GM18867 (cell line): ENCODE results near the gene TRANK1.

ENCODE experiments used
- ATAC-seq: cut with Tn5 transposase; IDR thresholded peaks from one replicate; pipeline ENCODE4 v1.9.1; 2021; ENCODE audit warnings: mild to moderate bottlenecking, moderate library complexity; ENCODE audit not compliant: unreplicated experiment

Gene TRANK1

GRCh38 chr3:36862076-36862755 lies 82.6 kb downstream of the TRANK1 start:
- ATAC-seq = no peak

DNA sequence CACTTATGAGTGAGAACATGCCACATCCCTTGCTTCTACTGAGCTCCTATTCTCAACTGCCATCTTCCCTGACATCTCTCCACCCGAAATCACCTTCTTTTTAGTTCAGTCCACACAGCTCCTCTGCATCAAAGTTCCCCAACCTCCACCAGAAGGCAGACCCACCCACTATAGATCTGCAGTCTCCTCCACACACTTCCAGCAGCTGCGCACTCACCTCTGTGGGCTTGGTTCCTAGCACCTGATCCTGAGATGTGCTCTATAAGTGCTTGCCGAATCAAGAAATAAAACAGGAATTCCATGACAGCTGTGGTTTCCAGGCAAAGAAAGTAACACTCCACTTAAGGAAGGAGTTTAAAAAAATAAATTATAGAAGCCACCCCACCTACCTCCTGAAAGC lies 85.4 kb downstream of the TRANK1 start:
- ATAC-seq = no peak

- ATAC-seq = no peak
Observed at GRCh38 chr3:36852071-36852470, 92.8 kb downstream of the TRANK1 start.

DNA sequence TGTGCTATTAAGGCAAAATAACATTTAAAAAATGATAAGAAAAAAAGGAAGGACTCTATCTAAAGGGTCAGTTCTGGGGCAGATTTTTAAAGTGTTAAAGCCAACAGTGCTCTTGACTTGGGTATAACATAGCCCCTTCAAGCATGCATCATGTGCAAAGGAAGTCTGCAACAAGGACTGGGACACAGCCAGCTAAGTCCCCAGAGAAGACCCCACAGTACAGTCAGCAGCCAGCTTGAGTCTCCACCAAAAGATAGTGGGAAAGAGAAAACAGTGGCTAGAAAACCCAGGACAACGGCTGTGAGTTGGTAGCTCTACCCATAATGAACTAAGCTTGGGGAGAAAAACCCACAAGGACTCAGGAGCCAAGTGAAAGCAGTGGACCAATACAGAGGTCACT lies 94.1 kb downstream of the TRANK1 start:
- no peak for ATAC-seq

DNA sequence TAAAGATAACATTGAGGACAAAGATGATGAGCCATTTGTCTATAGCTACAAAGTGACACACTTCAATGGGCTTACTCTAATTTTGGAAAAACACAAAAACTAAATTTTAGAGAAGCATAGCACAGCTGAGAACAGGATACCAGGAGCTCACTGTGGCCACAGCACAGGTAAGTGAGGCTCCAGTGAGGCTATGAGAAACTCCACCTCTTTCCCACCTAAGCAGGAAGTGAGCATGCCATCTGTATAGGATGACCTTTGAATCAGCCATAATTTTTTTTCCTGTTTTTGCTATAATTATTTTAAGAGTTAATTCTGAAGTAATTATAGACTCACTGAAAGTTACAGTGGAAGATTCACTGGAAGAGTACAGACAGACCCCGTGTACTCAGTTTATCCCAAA lies 98.4 kb downstream of the TRANK1 start:
- no peak for ATAC-seq

DNA sequence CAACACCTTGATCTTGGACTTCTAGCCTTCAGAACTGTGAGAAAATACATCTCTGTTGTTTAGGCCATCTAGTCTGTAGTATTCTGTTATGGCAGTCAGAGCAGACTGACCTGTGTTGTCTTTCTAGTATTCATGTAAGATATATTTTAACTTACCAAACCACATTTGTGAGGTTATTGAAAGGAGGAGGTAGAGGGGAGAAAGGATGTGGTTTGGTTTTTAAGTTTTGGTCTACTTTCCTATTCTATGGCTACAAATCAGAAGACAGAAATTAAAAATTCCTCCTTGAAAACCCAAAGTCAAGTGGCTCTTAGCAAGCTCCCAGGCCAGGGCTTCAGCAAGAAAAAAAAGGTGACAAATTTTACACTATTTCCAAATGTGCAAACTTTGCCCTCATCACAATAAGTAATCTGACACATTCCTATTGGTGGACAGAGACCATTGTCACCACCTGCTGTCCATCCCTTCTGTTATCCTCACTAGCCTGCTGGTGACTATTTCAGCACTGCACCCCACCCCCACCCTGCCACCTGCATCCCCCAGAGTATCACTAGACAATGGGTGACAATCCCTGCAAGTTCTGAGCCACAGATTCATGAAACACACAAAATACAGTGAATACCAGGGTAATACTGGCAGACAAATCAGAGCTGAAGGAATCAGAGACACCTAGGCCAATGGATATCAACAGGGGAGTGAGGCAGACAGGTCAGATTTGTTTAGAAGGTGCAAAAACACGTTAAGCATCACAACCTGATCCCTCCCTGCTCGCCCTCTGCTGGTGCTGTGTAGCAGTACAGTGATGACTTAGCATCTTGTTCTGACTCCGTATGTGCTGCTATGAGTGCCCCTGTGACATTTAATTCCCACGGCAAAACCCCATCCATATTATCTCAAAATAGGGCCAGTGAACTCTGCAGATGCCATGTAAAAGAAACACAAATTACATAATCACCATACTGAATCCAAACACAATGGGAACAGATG lies 101.5 kb downstream of the TRANK1 start:
- ATAC-seq = peak; percentile 82

DNA sequence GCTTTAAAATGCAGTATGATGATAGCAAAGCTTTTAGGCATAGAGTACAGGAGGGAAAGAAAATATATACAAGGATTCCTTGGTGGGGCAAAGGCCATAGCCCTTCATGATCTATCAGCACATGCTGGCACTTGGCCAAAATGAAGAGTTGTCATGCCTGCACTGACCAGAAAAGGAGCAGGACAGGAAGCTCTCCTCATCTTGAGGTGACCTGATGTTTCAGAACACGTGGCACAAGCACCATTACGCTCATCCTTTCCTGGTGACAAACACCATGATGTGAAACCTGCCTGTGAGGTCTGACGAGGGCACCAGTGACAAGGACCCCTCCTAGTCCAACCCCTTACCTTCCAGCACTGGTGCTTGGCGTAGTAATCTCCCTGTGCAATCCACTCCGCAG lies 102.6 kb downstream of the TRANK1 start:
- no peak for ATAC-seq

- no peak for ATAC-seq
Observed at GRCh38 chr3:36840453-36840921, 104.4 kb downstream of the TRANK1 start.

GRCh38 chr3:36837089-36837488 lies 107.8 kb downstream of the TRANK1 start:
- ATAC-seq = no peak

DNA sequence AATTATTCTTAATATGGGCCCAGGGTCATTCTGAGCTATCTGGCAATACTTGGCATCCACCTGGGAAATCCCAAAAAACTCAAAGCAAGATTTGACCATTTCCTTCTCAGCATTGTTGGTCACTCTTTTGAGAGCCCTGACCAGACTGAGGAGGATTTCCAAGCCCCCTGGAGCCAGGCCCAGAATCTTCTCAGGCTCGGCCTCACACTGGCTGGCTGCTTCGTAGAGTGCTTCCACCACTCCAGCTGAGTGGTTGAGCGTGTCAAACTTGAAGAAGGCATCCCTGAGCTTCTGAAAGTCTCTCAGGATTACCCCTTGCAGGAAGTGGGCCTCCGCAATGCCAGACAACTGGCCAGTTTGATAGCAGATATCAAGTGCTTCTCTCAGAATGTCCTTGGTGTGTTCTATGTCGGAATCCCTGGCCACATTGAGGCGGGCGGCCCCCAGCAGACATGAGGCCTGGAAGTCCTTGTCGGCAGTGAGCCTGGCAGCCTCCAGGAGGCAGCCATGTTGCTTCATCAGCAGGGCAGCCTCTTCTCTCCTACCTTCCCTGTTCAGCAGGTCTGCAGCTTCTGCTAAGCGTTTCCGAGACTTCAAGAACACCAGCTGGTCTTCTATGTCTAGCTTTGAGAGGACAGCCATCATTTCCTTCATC lies 111.6 kb downstream of the TRANK1 start:
- no peak for ATAC-seq

GRCh38 chr3:36832406-36832805 lies 112.4 kb downstream of the TRANK1 start:
- no peak for ATAC-seq

GRCh38 chr3:36827133-36827532 lies 117.7 kb downstream of the TRANK1 start:
- no peak for ATAC-seq

- no peak for ATAC-seq
Observed at GRCh38 chr3:36826240-36826639, 118.6 kb downstream of the TRANK1 start.

DNA sequence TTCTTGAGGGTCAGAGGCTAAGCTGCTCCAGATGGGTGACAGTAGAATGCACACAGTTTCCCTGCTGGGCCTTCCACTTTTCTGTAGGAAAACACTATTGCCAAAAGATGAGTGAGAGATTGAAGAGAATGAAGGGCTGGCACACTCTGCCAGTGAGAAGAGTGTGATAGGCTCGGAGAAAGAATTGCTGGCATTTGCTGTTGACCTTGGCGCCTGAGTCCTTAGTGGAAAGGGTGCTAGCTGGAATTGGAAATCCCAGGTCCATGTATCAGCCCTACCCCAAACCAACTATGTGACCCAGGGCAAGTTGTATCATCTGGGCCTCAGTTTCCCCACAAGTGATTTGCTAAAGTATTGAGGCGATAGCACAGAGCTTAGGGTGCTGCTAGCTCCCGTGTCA lies 120.4 kb downstream of the TRANK1 start:
- ATAC-seq = no peak

- ATAC-seq = no peak
Observed at GRCh38 chr3:36823806-36824205, 121.0 kb downstream of the TRANK1 start.

- no peak for ATAC-seq
Observed at GRCh38 chr3:36820083-36820482, 124.8 kb downstream of the TRANK1 start.

GRCh38 chr3:36817806-36818533 lies 126.9 kb downstream of the TRANK1 start:
- ATAC-seq = no peak

DNA sequence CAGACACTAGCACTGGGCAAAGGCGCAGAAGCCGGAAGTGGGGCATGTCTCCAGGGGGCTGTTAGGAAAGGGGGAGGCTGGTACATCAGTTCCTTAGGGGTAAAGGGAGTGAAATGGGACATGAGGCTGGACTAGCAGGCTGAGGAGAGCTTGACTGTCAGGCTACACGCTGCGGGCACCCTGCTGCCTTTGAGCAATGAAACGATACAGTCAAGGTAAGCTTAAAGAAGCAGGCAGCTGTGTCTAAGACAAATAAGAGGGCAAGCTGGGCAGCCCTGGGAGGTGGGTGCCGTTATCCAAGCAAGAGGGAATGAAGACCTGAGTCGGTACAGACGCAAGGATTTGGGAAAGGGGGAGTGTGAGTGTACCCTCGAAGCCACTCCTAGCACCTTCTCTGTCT lies 129.5 kb downstream of the TRANK1 start:
- no peak for ATAC-seq

DNA sequence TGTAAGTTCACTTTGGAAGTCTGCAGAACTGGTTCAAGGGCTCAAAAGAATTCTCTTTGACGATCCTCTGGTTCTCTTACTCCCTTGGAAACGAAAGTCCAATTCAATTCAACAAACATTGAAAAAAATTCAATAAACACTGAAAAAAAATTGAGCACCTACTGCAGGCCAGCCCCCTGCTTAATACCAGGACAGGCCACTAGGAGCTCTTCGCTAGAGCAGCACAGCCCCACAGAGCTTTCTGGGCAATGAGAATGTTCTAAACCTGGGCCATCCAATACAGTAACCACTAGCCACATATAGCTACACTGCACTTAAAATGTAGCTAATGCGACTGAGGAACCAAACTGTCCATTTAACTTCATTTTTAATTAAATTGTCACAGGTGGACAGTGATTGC lies 130.1 kb downstream of the TRANK1 start:
- ATAC-seq = no peak

DNA sequence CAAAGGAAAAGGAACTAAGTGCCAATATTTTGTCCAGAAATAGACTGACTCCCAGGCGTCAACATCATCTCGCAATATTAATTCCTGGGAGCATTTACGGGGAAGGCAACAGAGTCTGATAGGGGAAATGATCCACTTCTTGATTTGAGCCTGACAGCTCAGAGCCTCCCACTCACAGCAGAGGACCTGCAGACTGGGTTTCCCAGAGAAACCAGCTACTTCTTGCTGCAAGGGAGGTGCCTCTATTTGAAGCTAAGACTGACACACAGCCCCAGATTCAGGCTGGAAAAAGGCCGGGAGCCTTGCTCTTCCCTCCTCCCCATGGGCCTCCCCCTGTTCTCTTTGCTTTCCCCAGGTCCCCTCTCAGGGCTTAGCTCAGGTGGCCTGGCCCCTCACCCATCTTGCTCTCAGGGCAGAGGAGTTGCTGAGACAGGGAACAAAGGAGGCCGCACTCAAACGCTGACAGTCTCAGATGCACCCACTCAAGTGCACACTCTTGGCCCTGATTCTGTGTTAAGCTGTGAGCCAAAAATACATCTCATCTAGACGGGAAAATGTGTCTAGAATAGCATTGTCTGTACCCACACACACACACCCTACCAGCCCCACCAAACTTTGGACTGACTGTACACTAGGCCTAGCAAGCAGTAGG lies 130.7 kb downstream of the TRANK1 start:
- ATAC-seq = no peak
